Left cardiac atrium (tissue), 4 donors: Measurements from ENCODE around the gene FOXO6. TPM values are rescaled to one million over a fixed set of nuclear protein-coding genes. Genes with fewer than 3 reads are reported as not detected.

ENCODE experiments used
- ATAC-seq, 2 donors: fragments of 200-7000 bp; cut with Tn5 transposase; one replicate each; pipeline ENCODE4 v1.9.1; 2020; ENCODE audit warnings: mild to moderate bottlenecking in 2 of 2, moderate library complexity in 2 of 2
- DNase-seq: peaks from one replicate; pipeline ENCODE4 v3.0.0-alpha.2; 2020
- intact Hi-C, 2 donors: fragments of 100-400 bp; cut with DNase I; formaldehyde crosslinking; loops; one replicate each; pipeline versions ENCODE4 v1.14.1 to v1.15.1; 2022 to 2023
- total RNA-seq, 2 donors: library from RNA; stranded (reverse); fragmentation: NEBNext Ultra II Directional; extraction: Animal tissue kit (Norgen Biotek cat#: 25700); gene quantifications; one replicate each; pipeline ENCODE4 v1.2.1, GENCODE V29; 2021
- donor health status: DM: no; HTN: yes; CAD: no.
- donor health status: DM: no; HTN: yes; CAD: no; lungs with severe emphysema.
- donor health status: DM: yes; HTN: yes; CAD: no.
- donor health status: Dilated cardiomyopathy.

FOXO6 gene
- total RNA-seq, 2 donors from 2014 or later = 1.8 to 2.9 TPM

DNA sequence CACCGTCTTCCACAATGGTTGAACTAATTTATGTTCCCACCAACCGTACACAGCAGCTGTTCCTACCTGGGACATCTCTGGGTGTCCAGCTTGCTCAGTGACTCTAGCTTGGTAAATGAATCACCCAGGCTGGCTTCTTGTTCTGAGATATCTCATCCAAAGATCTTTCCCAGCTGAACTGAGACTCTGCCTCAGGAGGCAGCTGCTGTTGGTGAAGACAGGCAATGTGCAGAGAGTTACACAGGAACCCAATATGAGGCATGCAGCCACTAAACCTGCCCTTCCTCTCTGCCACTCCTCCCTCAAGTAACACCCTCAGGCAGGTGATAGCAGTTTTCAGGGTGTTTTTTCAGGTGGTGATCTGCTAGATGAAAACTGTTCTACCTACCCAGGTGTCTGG lies 14.0 kb upstream of the FOXO6 start:
- DNase-seq (no peak), ATAC-seq (no peak)
- intact Hi-C loops = no loop called here

DNA sequence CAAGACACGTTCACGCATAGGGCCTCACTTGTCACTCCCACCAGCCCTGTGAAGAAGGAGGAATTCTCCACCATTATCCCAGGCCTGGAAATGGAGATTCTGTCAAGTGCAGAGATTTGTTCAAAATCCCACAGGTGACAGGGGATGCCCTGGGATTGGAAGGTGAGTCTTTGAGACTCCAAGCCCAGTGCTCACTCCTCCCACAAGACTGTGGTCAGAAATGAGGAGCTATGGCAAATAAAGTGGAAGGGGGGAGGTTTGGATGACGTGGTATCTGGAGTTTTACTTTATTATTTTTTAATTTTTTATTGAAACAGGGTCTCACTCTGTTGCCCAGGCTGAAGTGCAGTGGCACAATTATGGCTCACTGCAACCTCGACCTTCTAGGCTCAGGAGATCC lies 12.8 kb upstream of the FOXO6 start:
- intact Hi-C loops = no loop called here
- DNase-seq (no peak), ATAC-seq (no peak)

DNA sequence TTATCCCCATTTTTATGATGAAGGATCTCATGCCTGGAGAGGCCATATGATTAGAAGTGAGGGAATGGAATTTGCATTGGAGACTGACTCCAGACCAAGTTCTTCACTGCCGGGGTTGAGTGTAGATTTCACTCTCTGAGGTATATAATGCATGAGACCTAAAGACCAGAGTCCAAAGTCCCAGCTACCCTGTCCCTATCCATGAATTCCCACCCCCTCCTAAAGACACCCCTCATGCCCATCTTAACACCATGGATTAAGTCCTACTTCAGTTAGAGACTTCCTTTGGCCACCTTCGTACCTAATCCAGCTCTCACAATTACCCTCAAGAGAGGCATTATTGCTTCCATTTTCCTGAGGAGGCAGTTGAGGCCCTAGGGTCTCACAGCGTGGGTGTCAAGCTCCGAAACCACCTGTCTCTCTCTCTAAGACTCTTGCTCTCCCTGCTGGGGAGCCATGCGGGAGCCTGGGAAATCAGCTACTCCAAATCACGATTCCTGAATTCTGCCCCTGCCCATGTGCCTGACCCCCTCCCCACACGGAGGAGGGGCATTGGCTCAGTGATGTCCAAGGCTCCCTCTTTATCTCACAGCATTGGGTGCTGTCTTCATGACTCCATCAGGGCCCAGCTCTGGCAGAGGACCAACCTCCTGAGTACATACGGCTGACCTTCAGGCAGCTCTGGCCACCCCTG lies 11.7 kb upstream of the FOXO6 start:
- DNase-seq = no peak
- intact Hi-C loops = no loop called here
- ATAC-seq = no peak

DNA sequence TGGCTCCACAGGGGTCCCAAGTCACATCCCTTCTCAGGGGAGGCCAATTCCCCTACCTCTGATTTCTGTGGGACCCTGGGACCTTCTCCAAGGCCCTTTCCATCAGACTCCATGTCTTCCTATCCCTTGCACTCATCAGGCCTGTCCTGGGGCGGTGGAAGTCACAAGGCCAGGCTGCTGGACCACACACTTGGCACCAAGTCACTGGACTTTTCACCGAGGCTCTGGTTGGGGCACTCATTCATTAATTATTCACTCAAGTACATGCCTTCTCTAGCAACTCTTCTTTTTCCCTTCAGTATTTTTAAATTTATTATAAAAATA lies 11.2 kb upstream of the FOXO6 start:
- intact Hi-C loops = no loop called here
- DNase-seq (no peak), ATAC-seq (no peak)

DNA sequence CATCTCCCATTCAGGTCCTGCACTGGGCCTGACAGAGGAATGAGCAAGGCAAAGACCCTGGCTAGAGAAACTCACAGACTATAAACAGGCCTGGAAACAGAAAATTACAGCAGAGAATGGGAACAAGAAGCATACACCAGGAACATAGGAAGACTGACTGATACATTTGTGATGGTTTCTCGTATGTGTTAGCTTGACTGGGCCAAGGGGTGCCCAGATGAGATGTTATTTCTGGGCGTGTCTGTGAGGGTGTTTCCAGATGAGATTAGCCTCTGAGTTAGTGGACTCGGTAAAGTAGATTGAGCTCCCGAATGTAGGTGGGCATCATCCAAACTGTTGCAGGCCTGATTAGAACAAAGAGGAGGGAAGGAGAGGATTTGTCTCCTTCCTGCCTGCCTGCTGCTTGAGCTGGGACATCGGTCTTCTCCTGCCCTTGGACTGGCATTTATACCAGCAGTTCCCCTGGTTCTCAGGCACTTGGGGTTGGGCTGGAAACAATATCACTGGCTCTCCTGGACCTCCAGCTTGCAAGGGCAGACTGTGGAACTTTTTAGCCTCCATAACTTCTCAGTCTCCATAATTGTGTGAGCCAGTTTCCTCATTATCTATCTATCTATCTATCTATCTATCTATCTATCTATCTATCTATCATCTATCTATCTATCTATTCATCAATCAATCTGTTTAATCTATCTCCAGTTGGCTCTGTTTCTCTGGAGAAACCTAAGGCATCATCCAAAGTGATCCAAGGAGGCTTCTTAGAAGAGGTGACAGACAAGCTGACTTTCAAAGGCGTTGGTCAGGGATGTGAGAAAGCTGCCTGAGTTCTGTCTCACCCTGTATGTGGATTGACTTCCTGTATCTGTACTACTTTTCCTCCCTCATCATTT lies 9.7 kb upstream of the FOXO6 start:
- intact Hi-C loops = no loop called here
- DNase-seq = no peak

DNA sequence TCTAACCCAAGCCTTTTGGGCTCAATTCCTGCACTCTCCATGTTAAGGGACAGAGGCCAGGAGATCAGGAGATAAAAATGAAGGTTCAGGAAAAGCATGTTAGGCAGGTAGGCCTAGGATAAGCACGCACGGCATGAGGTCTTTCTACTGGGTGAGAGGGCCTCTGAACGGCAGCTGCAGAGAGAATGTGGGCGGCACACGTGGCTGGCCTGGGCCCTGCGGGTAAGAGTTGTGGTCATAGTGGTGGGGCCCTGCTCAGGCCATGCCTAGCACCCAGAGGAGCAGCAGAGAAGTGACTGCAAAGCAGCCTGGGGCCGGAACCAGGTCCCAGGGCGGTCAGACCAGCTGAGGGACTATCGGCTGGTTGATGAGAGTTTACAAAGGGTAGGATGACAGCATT lies 7.5 kb upstream of the FOXO6 start:
- ATAC-seq = no peak
- intact Hi-C loops = no loop called here
- no peak for DNase-seq

More for the DNA sequence above, 9.7 kb upstream of the FOXO6 start:
- ATAC-seq = no peak

DNA sequence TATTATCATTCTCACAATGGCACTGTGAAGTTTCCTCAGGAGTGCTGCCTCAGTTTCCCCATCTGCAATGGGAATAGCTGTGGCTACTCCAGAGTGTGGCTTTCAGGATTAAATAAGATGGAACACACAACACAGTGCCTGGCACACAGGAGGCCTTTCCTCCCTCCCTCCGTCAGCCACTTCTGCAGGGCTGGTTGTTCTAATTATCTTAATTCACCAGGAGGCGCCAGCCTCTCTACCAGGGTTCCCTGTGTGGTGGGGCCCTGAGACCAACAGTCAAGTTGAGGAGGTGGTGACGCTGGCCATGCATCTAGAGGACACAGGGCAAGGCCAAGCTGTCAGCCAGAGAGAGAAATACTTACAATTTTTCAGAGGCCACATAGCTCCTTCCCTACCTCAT lies 6.3 kb upstream of the FOXO6 start:
- intact Hi-C loops = no loop called here
- DNase-seq (no peak), ATAC-seq (no peak)

DNA sequence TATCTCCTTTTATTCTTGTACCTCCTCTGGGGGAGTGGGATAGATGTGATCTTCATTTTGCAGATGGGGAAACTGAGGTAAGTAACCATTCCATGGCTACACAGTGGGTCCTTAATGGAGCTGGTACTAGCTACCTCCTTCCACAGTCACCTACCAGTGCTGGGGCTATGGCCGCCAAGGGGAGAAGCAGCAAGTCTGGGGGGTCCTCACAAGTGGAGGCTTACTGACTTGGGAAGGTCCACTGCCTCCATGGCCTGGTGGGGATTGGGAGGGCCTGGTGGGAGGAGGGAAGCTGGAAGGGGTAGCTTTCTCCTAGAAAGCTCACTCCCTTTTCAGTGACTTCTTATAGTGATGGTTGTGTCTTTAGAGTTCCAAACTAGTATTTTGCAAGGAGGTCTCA lies 5.9 kb upstream of the FOXO6 start:
- ATAC-seq (no peak), DNase-seq (no peak)
- intact Hi-C loops = no loop called here

DNA sequence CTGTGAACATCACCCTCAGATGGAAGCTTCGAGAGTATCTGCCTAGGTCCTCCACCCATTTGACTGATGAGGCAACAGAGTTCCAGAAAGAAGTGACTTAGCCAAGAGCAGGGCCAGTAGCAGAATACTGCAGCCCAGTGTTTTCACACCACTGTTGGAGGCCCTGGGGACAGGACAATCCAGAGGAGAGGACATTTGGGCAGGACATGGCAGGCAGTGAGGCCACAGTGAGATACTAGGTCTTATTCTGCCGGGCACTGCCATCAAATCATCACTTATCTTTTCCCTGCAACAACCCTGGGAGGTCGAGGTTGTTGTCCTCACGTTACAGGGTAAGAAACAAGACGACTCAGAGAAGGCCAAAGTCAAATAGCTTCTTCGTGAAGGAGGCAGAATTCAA lies 5.5 kb upstream of the FOXO6 start:
- ATAC-seq = no peak
- intact Hi-C loops = no loop called here

DNA sequence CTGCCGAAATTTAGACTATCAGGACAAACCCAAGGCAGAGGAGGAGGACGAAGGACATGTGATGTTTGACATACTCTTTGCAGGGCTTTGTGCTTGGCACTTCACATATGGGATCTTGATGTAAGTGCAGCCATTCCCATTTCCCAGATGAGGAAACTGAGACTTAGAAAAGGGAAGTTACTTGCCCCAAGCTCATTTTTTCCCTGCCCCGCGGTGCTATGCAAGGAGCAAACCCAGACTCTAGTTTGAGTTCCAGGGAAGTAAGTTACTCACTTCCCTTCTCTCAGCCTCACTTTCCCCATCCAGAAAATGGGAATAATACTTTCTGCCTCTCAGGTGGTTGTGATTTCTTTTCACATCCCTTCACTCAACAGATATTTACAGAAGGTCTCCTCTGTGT lies 4.5 kb upstream of the FOXO6 start:
- DNase-seq = no peak
- intact Hi-C loops = no loop called here
- ATAC-seq = no peak

More for the DNA sequence above, 5.5 kb upstream of the FOXO6 start:
- DNase-seq = no peak

DNA sequence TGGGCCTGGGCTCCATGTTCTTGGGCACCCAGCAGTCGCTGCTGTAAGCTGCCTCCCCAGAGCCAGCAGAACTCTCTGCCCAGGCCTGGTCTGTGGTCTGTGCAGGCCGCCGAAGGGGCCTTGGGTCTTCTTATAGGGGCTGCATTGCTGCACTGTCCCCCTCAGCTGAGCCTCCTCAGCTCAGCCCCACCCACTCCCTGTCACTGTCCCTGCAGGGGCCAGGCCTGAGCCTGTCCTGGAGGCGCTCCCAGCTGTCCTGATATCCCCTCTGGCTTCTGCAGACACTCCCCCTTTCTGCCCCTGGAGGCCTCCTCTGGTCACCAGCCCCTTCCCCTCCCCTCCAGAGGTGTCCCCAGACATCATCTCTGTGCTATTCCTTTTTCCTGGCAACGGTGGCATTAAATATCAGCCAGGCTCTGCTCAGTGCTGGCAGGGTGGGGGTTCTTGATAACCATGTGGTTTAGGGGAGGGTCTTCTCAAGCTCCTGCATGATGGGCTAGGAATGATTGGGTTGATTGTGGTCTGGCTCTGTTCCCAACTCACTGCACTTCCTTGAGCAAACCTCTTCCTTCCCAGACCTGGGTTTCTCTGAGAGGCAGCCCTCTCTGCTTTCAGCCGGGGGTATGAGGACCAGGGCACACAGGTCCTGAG lies 3.7 kb upstream of the FOXO6 start:
- ATAC-seq (peak; percentile 11 to 39), DNase-seq (no peak)
- intact Hi-C loops = no loop called here

DNA sequence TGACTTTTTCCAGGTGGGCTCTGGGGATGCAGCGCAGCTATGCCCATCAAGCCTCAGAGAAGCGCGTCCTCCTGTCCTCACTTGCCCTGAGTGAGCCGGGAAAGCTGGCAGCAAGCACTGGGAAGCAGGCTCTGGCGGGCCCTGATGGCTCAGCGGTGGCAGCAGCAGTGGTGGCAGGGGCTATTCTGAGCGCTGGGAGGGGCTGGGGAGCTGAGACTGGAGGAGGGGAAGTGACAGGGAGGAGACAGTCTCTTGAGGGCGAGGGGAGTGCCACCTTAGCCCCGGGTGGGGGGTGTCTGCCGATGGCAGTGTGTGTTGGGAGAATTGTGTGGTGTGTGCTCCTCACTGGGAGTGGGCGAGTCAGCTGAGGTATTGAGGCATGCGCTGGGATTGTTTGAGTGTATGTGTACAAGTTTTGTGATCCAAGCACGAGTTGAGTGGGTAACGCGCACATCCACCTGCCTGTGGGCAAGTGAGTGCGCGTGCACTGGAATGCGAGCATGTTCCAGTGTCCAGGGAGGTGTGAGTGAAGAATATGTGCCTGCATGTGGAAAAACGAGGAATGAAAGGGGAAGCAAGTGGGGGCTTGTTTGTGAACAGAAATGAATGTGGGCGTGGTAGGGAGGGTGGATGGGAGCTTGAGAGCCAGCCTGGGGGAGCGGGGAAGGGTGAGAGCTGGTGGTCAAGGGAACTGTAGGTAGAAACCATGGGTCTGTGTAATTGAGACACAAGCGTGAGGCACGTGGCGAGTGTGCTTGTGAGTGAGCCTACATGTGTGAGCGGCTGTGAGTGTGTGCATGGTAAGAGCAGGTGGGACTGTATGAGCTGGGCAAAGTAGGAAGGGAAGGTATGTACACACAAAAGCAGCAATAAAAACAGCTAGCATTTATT lies 2.9 kb upstream of the FOXO6 start:
- intact Hi-C loops = no loop called here
- ATAC-seq = peak; percentile 33 to 36
- DNase-seq = peak; percentile 58

DNA sequence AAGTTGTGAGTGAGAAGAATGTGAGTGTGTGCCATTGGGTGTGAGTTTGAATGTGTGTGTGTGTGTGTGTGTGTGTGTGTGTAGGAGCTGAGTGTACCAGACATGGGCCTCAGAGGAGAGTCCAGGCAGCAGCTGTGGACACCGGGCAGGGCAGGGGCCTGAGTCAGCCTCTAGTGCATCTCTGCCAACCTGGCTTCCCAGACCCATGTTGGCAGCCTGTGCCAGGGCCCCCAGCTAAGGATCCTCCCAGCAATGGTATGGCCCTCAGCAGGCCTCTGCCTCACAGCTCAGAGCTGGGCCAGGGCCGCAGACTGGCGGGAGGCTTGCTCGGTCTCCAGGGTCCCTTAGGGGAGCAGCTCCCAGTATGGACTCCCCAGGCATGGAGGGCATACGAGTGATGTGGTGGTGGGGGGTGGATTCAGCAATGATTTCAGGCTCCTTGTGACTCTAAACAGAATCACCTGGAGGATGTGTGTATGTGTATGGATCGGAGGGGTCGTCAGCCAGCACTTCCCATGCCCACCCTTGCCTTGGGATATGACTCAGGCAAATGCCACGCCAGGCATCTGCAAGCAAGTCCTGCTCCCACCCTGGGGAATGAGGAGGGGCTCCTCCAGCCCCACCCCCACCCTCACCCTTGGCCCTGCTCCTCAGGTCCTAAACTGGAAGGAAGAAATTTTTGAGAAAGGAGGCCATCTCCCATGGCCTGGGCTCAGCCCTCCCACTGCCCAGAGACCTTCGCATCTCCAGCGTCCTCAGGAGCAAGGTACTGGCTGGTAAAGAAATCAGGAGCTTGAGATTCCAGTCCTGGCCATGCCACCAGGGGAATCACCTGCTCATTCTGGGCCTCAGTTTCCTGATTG lies 1.8 kb upstream of the FOXO6 start:
- intact Hi-C loops = no loop called here
- ATAC-seq (peak in 1 of 2 donors; percentile 62), DNase-seq (peak; percentile 60)

DNA sequence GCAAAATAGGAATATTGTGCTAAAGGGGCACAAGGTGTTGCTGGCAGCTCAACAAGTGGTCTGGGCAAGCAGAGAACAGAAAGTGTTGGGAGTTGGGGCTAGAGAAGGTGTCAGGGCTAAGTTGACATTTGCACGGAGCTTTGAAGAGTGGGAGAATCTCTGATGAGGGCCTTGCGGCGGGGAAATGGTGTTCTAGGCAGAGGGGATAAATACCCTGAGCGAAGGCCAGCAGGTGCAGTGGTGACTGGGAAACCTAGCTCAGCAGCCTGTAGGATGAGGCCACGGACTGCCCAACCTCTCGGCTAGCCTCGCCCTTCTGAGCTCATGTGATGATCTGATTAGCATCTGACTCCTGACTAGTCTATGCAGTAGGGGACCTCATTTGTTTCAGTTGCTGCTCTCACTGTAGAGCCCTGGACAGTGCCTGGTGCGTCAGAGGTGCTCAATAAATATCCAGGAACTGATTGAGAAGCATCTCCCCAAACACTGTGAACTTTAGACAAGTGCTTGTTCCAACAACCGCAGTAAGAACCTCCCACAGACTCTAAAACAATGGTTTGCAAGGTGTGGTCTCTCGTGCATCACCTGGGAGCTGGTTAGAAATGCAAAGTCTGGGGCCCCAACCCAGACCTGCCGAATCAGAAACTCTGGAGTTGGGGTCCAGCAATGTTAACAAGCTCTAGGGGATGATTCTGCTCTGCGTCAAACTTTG lies 1.0 kb upstream of the FOXO6 start:
- DNase-seq (no peak), ATAC-seq (no peak)
- intact Hi-C loops = no loop called here

DNA sequence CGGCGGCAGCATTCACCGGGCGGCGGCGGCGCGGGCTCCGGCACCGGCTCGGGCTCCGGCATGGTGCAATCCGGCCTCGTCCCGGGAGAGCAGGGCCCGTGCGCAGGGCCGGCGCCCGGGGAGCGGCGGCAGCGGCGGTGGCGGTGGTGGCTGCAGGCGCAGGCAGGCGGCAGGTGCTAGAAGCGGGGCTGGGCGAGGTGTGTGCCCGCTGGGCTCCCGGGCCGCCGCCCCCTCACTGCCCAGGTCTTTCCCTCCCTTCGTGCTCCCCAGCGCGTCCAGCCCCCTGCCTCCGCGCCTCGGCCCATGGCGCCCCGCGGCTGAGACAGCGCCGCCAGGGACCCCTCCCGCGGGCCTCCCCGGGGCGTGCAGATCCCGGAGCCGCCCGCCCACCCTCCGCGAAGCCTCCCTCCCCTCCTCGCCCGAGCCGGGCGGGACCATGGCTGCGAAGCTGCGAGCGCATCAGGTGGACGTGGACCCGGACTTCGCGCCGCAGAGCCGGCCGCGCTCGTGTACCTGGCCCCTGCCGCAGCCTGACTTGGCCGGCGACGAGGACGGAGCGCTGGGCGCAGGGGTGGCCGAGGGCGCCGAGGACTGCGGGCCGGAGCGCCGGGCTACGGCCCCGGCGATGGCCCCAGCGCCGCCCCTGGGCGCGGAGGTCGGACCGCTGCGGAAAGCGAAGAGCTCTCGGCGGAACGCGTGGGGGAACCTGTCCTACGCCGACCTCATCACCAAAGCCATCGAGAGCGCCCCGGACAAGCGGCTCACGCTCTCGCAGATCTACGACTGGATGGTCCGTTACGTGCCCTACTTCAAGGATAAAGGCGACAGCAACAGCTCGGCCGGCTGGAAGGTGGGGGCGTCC lies 492 bp downstream of the FOXO6 start:
- intact Hi-C loops = no loop called here
- DNase-seq (no peak), ATAC-seq (peak in 1 of 2 donors; percentile 2)

DNA sequence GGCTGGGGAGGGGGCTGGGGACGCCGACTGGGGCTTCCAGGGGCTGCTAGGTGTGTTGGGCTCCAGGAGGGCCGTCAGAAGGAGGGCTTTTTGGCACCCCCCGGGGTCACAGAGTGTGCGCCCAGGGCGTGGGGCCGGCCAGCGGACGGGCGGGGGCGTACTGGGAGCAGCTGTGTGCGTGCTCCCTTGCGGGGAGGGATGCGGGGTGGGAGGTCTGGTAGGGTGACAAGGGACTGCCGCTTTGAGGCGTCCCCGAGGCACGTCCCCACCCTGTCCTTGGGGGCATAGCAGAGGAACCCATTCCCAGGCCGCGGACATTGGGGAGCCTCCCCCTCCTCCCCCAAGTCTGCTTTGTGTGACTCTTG lies 1.1 kb downstream of the FOXO6 start:
- ATAC-seq (no peak), DNase-seq (no peak)
- intact Hi-C loops = no loop called here
